Urinary bladder (tissue), 4 donors: ENCODE results near the gene BTLA. TPM values are rescaled to one million over a fixed set of nuclear protein-coding genes. Genes with fewer than 3 reads are reported as not detected.
"Not testable (repeated sequence)": the region's sequence is repeated elsewhere in the genome, so short reads cannot be mapped to it uniquely, and the experiment has no call there.

Source experiments
- DNase-seq: peaks from one replicate; pipeline ENCODE4 v3.0.0-alpha.2; 2015; ENCODE audit errors: extremely low spot score
- H3K27ac ChIP-seq: one replicate; pipeline ENCODE4 v1.5.1; 2013; ENCODE audit warnings: low read depth, mild to moderate bottlenecking, moderate library complexity
- H3K36me3 ChIP-seq: one replicate; pipeline ENCODE4 v1.6.1; 2013; ENCODE audit warnings: mild to moderate bottlenecking, moderate library complexity; ENCODE audit not compliant: insufficient read depth
- H3K4me1 ChIP-seq: one replicate; pipeline ENCODE4 v1.6.1; 2013; ENCODE audit warnings: mild to moderate bottlenecking, moderate library complexity; ENCODE audit not compliant: insufficient read depth
- H3K4me3 ChIP-seq: one replicate; pipeline ENCODE4 v1.5.1; 2013; ENCODE audit warnings: low read depth, low read length
- WGBS: extraction: QIAGEN DNeasy Blood & Tissue Kit; methylation state at CpG from one replicate; pipeline ENCODE4 v1.1.7; 2013; 5-methylcytosine and 5-hydroxymethylcytosine counted together
- polyA plus RNA-seq: library from polyadenylated mRNA; stranded (reverse); fragments of 200-250 nt; gene quantifications from one replicate; pipeline ENCODE4 v1.2.3, GENCODE V29; 2013
- total RNA-seq: library from RNA; depleted of rRNA; stranded (reverse); fragments of >200 nt; gene quantifications from one replicate; pipeline ENCODE4 v1.2.3, GENCODE V29; 2014
- donor health status: healthy with polysubstance abuse.
- donor health status: healthy.

Gene BTLA
- total RNA-seq (2.2 TPM), polyA plus RNA-seq (0.25 TPM)

GRCh38 chr3:112498914-112499711 is at the start of gene BTLA:
Gene BTLA, minus strand, starts transcription at chr3:112499472. Its CDS starts 114 bp downstream, at chr3:112499358.
- Histone ChIP-seq H3K36me3 (no peaks in the 10 kb centered on the region), H3K27ac (no peak within 1 kb of the TSS), H3K4me1 (no peaks in the 10 kb centered on the region), H3K4me3 (no peak within 1 kb of the TSS)
- no peak for DNase-seq
- WGBS = 89% methylated on average over 12 of the region's 12 CpGs

GRCh38 chr3:112546216-112546759 is 47.0 kb upstream of the BTLA start:
- no peak overlapping the region for H3K27ac ChIP-seq
- no peaks in the 10 kb centered on the region for H3K4me1 ChIP-seq
- H3K36me3 ChIP-seq = peaks cover 2% of the 10 kb centered on the region
- no peak overlapping the region for H3K4me3 ChIP-seq
- WGBS = 93% methylated on average over 5 of the region's 5 CpGs
- DNase-seq = no peak

GRCh38 chr3:112539825-112540650 is 40.8 kb upstream of the BTLA start:
- Histone ChIP-seq H3K4me3 (no peak overlapping the region), H3K27ac (no peak overlapping the region), H3K36me3 (no peaks in the 10 kb centered on the region), H3K4me1 (no peaks in the 10 kb centered on the region)
- WGBS = 95% methylated on average over 1 of the region's 1 CpG
- no peak for DNase-seq

GRCh38 chr3:112531358-112531781 is 32.1 kb upstream of the BTLA start:
- Histone ChIP-seq H3K27ac (no peak overlapping the region), H3K4me1 (no peaks in the 10 kb centered on the region), H3K4me3 (no peak overlapping the region), H3K36me3 (peaks cover 2% of the 10 kb centered on the region)
- 3% methylated on average over 1 of the region's 1 CpG for WGBS
- DNase-seq = no peak

GRCh38 chr3:112530573-112530972 is 31.3 kb upstream of the BTLA start:
- DNase-seq = no peak
- Histone ChIP-seq H3K4me1 (no peaks in the 10 kb centered on the region), H3K36me3 (peaks cover 2% of the 10 kb centered on the region), H3K4me3 (no peak overlapping the region), H3K27ac (no peak overlapping the region)
- WGBS = 91% methylated on average over 3 of the region's 3 CpGs

GRCh38 chr3:112524127-112524526 is 24.9 kb upstream of the BTLA start:
- not testable (repeated sequence) for H3K36me3 ChIP-seq, H3K27ac ChIP-seq, H3K4me3 ChIP-seq, DNase-seq, H3K4me1 ChIP-seq
- WGBS = 94% methylated on average over 6 of the region's 6 CpGs

GRCh38 chr3:112519424-112520001 is 20.2 kb upstream of the BTLA start:
- Histone ChIP-seq H3K4me1 (no peaks in the 10 kb centered on the region), H3K27ac (no peak overlapping the region), H3K4me3 (no peak overlapping the region), H3K36me3 (no peaks in the 10 kb centered on the region)
- 85% methylated on average over 2 of the region's 2 CpGs for WGBS
- DNase-seq = peak; percentile 5

GRCh38 chr3:112518970-112519369 is 19.7 kb upstream of the BTLA start:
- H3K27ac ChIP-seq, DNase-seq, H3K4me3 ChIP-seq, H3K4me1 ChIP-seq, H3K36me3 ChIP-seq: not testable (repeated sequence)
- 63% methylated on average over 3 of the region's 3 CpGs for WGBS

- Histone ChIP-seq H3K36me3 (no peaks in the 10 kb centered on the region), H3K4me3 (no peak overlapping the region), H3K4me1 (no peaks in the 10 kb centered on the region), H3K27ac (no peak overlapping the region)
- DNase-seq = no peak
- 74% methylated on average over 2 of the region's 2 CpGs for WGBS
Measured at GRCh38 chr3:112514527-112515128, 15.4 kb upstream of the BTLA start.

- H3K36me3 ChIP-seq = no peaks in the 10 kb centered on the region
- no peak overlapping the region for H3K4me3 ChIP-seq
- no peak for DNase-seq
- H3K4me1 ChIP-seq = no peaks in the 10 kb centered on the region
- H3K27ac ChIP-seq = no peak overlapping the region
Measured at GRCh38 chr3:112512320-112512719, 13.0 kb upstream of the BTLA start.

- DNase-seq = no peak
Measured at GRCh38 chr3:112508860-112509259, 9.6 kb upstream of the BTLA start.

GRCh38 chr3:112508261-112508660 is 9.0 kb upstream of the BTLA start:
- Histone ChIP-seq H3K4me1 (no peaks in the 10 kb centered on the region), H3K4me3 (no peak overlapping the region), H3K27ac (no peak overlapping the region), H3K36me3 (no peaks in the 10 kb centered on the region)
- WGBS = 39% methylated on average over 2 of the region's 2 CpGs
- DNase-seq = no peak

More at GRCh38 chr3:112508860-112509259, 9.6 kb upstream of the BTLA start:
- Histone ChIP-seq H3K36me3 (no peaks in the 10 kb centered on the region), H3K27ac (no peak overlapping the region), H3K4me1 (no peaks in the 10 kb centered on the region), H3K4me3 (no peak overlapping the region)

GRCh38 chr3:112505907-112506306 is 6.6 kb upstream of the BTLA start:
- WGBS = 30% methylated on average over 2 of the region's 2 CpGs
- Histone ChIP-seq H3K4me3 (no peak overlapping the region), H3K36me3 (no peaks in the 10 kb centered on the region), H3K4me1 (no peaks in the 10 kb centered on the region), H3K27ac (no peak overlapping the region)
- DNase-seq = no peak
